ENCODE results near the gene POLR2H.

POLR2H gene

DNA sequence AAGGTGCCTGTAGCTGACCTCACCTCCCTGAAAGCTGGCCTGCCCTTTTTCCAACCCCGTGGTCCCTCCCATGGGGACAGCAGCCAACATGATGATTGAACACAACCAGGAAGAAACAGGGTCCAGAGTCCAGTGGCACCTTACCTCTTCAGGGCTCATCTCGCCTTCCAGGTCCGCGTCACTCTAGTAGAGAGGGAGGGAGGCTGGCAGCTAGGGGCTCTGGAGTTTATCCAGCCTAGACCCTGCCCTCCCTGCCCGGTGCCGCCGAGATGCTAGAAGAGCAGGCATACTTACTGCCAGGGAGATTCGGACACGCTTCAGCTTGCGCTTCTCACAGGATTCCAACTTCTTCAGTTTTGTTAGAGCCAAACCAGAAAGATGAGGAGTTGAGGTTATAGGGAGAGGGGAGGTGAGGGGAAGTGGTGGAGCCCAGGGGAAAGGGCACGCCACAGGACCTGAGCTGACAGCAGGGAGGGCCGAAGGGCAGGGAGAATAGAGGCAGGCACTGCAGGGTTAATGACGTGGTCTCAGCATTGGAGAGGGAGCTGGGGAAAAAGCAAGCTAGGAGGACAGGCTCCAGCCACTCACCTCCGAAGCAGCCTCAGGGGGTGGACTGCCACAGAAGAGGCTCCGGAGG is 9.2 kb upstream of the POLR2H start:
- no peak overlapping the region for H3K4me3 ChIP-seq (ENCODE audit: low read length)
- no peak for DNase-seq (ENCODE audit: low read depth)
- TF ChIP-seq, protein P1, sequence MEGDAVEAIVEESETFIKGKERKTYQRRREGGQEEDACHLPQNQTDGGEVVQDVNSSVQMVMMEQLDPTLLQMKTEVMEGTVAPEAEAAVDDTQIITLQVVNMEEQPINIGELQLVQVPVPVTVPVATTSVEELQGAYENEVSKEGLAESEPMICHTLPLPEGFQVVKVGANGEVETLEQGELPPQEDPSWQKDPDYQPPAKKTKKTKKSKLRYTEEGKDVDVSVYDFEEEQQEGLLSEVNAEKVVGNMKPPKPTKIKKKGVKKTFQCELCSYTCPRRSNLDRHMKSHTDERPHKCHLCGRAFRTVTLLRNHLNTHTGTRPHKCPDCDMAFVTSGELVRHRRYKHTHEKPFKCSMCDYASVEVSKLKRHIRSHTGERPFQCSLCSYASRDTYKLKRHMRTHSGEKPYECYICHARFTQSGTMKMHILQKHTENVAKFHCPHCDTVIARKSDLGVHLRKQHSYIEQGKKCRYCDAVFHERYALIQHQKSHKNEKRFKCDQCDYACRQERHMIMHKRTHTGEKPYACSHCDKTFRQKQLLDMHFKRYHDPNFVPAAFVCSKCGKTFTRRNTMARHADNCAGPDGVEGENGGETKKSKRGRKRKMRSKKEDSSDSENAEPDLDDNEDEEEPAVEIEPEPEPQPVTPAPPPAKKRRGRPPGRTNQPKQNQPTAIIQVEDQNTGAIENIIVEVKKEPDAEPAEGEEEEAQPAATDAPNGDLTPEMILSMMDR (conservative IDR thresholded peaks at IDR 0.05; ENCODE audit: low read length), result no peak

DNA sequence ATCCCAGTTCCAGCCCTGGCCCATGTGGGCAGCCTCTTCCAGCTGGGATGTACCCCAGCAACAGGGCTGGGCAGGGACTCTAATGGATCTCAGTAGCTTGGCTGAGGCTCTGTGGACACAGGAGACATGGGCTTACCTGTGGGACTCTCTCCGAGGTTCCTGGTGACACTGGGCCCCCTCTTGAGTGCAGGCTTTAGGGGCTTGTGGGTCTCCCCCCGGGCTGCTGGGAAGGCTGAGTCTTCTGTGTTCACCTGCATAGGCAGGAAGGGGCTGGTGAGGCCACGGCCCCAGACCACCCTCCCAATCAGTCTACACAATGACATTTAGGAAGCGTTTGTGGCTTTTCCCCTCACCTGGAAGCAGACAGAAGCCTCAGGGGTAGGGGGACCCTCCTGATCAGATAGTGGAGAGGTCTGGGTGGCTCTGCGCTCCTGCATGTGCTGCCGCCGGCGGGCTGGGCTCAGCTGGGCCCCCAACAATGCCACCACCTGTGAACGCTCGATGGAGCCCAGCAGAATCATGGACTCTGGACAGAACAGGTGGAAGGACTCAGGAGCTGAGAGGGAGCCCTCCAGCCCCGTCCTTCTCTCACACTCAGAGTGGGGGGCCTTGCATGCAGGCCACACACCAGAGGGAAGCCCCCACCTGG is 8.5 kb upstream of the POLR2H start:
- no peak for DNase-seq (ENCODE audit: low read depth)
- H3K4me3 ChIP-seq (ENCODE audit: low read length), result no peak overlapping the region
- TF ChIP-seq, protein P1 (conservative IDR thresholded peaks at IDR 0.05; ENCODE audit: low read length), result no peak

DNA sequence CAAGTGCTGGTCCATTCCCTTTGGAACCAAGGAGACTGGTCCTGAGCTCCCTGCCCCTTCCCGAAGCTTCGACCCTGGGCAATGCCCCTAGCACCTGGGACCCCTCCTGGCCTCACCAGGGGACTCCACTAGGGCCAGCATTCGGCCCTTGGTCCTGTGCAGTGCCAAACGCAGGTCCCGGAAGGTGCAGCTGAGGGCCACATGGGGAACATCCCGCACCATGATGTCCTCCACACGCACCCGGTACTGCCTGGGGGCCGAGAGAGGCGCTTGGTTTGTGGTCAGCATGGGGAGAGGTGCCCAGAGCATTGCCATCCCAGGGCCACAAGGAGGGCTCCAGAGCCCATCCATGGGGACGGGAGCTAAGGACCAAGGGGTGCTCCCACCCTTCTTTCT is 8.0 kb upstream of the POLR2H start:
- no peak for DNase-seq (ENCODE audit: low read depth)
- H3K4me3 ChIP-seq (ENCODE audit: low read length), result no peak overlapping the region
- TF ChIP-seq, protein P1 (conservative IDR thresholded peaks at IDR 0.05; ENCODE audit: low read length), result no peak

DNA sequence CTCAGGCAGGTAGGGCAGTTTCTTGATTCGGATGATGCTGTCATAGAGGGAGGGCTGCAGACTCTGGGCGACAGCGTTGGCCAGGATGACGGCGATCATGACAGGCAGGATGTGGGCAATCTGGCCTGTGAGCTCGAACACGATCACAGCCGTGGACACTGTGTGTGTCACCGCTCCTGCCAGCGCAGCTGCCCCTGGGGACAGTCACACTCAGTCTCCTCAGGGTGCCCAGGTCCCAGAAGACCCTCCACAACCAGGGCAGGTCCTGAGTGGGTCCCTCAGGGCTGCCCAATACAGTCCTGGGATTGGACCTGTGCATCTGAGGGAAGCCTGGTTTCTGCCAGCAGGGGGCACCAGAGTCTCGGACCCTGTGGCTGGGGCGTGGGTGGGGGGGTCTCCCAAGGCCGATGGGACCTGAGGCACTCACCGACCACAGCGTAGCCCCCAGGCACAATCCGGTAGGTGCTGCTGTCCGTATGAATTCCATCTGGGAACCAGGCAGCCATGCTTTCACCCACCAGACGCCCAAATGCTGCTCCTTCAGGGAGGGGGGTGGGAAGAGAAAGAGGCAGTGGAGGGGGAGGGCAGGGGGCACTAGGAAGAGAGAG is 7.3 kb upstream of the POLR2H start:
- no peak overlapping the region for H3K4me3 ChIP-seq (ENCODE audit: low read length)
- TF ChIP-seq, protein P1 (conservative IDR thresholded peaks at IDR 0.05; ENCODE audit: low read length), result peak; percentile 68
- no peak for DNase-seq (ENCODE audit: low read depth)

DNA sequence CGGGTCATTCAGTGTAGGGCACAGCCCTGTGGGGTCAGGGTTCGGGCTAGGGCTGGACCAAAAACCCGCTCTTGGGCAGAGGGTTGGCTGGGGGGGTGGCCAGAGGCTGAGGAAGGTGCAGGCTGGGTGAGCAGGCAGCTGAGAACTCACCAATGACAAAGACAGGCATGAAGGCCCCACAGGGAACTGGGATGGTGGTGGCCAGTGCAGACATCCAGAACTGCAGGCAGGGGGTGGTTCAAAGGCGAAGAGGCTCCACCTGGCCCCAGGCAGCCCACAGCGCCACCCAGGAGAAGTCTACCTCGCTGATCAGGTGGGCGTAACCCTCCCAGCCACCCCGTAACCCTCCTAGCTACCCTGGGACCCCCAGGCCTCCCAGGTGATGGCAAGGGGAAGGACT is 6.8 kb upstream of the POLR2H start:
- TF ChIP-seq, protein P1 (conservative IDR thresholded peaks at IDR 0.05; ENCODE audit: low read length), result no peak
- DNase-seq (ENCODE audit: low read depth), result no peak
- H3K4me3 ChIP-seq (ENCODE audit: low read length), result no peak overlapping the region

DNA sequence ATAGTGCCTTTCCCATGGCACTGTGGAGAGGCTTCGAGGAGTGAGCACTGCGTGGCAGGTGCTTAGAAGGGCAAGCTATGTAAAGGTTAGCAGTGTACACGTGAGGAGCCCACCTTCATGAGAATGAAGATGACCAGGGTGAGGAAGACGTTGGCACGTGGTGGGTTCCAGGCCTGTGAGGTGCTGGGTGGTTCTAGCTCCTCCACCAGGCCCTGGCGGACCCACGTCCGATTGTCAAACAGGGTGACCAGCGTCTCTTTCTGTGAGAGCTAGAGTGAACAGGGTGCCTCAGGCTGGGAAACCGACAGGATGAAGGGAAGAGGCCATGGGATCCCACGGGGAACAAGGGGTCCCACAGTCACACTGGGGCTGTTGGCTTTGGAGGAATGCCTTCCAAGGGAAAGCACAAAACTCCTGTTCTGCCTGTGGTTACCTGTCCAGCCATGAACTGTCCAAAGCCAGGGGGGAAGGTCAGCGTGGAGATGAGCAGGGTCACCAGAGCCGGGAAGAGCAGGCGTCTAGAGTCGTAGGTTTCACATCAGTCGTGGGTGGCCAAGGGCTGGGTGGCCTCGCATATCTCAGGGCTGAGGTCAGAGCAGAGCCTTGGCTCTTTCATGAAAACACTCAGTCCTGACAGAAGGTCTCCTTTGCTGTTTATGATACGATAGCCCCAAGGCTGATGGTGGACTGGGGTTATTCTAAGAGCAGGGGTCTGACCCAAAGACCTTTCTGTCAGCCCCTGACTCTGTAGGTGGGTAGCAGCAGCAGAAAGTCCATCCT is 6.1 kb upstream of the POLR2H start:
- TF ChIP-seq, protein P1 (conservative IDR thresholded peaks at IDR 0.05; ENCODE audit: low read length), result no peak
- H3K4me3 ChIP-seq (ENCODE audit: low read length), result no peak overlapping the region
- peak; percentile 29 for DNase-seq (ENCODE audit: low read depth)
